ENCODE results near the gene MCMBP. TPM values are rescaled to one million over a fixed set of nuclear protein-coding genes. Genes with fewer than 3 reads are reported as not detected.

MCMBP gene
- total RNA-seq, 1 donor from 2014 or later, result 50.4 TPM

DNA sequence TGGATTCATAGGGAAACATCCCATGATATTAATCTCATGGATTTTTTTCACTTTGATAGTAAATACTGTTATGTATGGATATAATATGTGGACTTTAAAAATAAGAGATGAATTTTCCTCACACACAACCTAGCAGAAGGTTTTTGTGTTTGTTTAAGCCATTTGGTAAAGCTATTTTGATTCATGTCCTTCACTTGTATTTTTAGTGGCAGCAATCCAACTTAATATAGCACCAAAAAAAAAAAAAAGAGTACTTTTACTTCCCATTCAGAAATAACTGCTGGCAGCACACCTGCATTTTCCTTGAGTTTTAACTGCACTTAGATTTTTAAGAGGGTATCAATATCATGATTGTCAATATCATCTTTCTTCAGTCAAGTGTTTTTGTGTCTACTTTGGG is 60.0 kb downstream of the MCMBP start:
- TF ChIP-seq CTCF (IDR thresholded peaks at IDR 0.05), result no peak
- Mint-ChIP-seq H3K9me3 (ENCODE audit: unreplicated experiment) (no peaks in the 10 kb centered on the region), H3K36me3 (ENCODE audit: unreplicated experiment) (peaks cover 15% of the 10 kb centered on the region), H3K4me3 (ENCODE audit: unreplicated experiment) (no peak overlapping the region), H3K27ac (ENCODE audit: unreplicated experiment) (no peak overlapping the region), H3K27me3 (ENCODE audit: unreplicated experiment) (no peaks in the 10 kb centered on the region), H3K4me1 (ENCODE audit: unreplicated experiment) (peaks cover 7% of the 10 kb centered on the region)
- DNase-seq (ENCODE audit: extremely low spot score, unreplicated experiment), result no peak

- Mint-ChIP-seq H3K36me3 (ENCODE audit: unreplicated experiment) (peaks cover 15% of the 10 kb centered on the region), H3K27ac (ENCODE audit: unreplicated experiment) (no peak overlapping the region), H3K4me1 (ENCODE audit: unreplicated experiment) (peaks cover 7% of the 10 kb centered on the region), H3K4me3 (ENCODE audit: unreplicated experiment) (no peak overlapping the region), H3K27me3 (ENCODE audit: unreplicated experiment) (no peaks in the 10 kb centered on the region), H3K9me3 (ENCODE audit: unreplicated experiment) (no peaks in the 10 kb centered on the region)
- DNase-seq (ENCODE audit: extremely low spot score, unreplicated experiment), result no peak
- no peak for TF ChIP-seq CTCF (IDR thresholded peaks at IDR 0.05)
Measured at GRCh38 chr10:119811122-119811521, 61.5 kb downstream of the MCMBP start.

DNA sequence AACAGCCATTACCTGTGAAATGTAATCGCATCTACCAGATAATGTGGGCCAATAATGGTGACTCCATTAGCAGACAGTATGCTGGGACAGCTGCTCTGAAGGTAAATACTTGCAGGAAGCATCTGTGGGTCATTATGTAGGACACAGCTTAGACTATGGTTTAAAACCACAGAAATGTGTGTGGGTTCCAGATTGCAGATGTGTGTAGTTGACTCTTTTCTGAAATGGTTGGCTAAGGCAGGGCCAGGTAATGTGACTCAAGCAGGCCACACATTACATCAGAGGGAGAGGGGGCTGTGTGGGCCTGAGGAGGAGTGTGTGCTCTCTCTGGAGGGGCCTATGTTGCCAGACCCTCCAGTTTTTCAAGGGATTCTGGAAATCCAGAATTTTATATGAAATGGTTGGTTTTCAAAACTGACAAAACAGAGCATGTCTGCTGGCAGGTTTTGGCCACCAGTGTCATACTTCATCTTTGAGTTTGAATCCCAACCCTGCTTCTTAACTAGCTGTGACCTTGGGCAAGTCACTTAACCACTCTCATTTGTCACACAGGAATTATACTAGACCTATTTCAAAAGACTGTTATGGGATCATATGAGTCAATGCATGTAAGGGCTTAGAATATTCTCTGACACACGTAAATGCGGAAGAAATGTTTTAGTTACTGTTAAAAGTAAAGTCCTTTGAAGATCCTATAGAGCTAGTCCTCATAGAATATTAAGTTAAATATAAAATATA is 64.5 kb downstream of the MCMBP start:
- no peak for TF ChIP-seq CTCF (IDR thresholded peaks at IDR 0.05)
- Mint-ChIP-seq H3K4me3 (ENCODE audit: unreplicated experiment) (no peak overlapping the region), H3K4me1 (ENCODE audit: unreplicated experiment) (peaks cover 24% of the 10 kb centered on the region), H3K9me3 (ENCODE audit: unreplicated experiment) (no peaks in the 10 kb centered on the region), H3K27me3 (ENCODE audit: unreplicated experiment) (no peaks in the 10 kb centered on the region), H3K36me3 (ENCODE audit: unreplicated experiment) (peaks cover 6% of the 10 kb centered on the region), H3K27ac (ENCODE audit: unreplicated experiment) (no peak overlapping the region)
- no peak for DNase-seq (ENCODE audit: extremely low spot score, unreplicated experiment)

- Mint-ChIP-seq H3K9me3 (ENCODE audit: unreplicated experiment) (no peaks in the 10 kb centered on the region), H3K36me3 (ENCODE audit: unreplicated experiment) (peaks cover 6% of the 10 kb centered on the region), H3K4me3 (ENCODE audit: unreplicated experiment) (no peak overlapping the region), H3K4me1 (ENCODE audit: unreplicated experiment) (peaks cover 22% of the 10 kb centered on the region), H3K27me3 (ENCODE audit: unreplicated experiment) (no peaks in the 10 kb centered on the region), H3K27ac (ENCODE audit: unreplicated experiment) (no peak overlapping the region)
- DNase-seq (ENCODE audit: extremely low spot score, unreplicated experiment), result no peak
- no peak for TF ChIP-seq CTCF (IDR thresholded peaks at IDR 0.05)
Measured at GRCh38 chr10:119806334-119807130, 66.1 kb downstream of the MCMBP start.

DNA sequence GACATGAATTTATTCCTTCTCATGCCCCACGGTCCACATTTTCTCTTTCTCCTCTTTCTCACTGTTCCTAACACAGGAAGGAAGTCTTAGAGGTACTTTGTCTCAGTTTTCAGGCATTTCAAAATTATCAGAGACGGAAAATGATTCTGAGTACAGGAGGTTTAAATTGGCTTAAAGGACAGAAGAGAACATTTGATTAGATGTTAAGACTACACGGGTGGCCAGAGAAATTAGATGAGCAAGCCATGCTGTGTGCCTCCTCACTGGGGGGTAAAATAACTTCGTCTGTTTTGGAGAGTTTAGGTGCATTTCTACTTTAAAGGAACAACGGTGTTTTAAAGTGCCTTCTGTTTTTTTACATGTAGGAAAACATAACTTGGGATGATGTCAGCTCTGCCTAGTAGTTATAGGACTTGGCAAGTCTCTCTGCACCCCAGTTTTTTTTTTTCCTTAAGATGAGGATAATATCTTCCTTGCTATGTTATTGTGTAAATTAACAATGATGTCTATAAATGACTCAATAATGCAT is 66.9 kb downstream of the MCMBP start:
- Mint-ChIP-seq H3K4me1 (ENCODE audit: unreplicated experiment) (peaks cover 22% of the 10 kb centered on the region), H3K4me3 (ENCODE audit: unreplicated experiment) (no peak overlapping the region), H3K9me3 (ENCODE audit: unreplicated experiment) (no peaks in the 10 kb centered on the region), H3K27ac (ENCODE audit: unreplicated experiment) (peak overlapping the region; percentile 4), H3K36me3 (ENCODE audit: unreplicated experiment) (peaks cover 6% of the 10 kb centered on the region), H3K27me3 (ENCODE audit: unreplicated experiment) (no peaks in the 10 kb centered on the region)
- no peak for DNase-seq (ENCODE audit: extremely low spot score, unreplicated experiment)
- TF ChIP-seq CTCF (IDR thresholded peaks at IDR 0.05), result no peak

Data from osteocyte (in vitro differentiated cells).